GM18861 (cell line): ENCODE measurements around the gene ANTXR1.

Source experiments
- ATAC-seq: cut with Tn5 transposase; IDR thresholded peaks from one replicate; pipeline ENCODE4 v1.9.1; 2021; ENCODE audit not compliant: unreplicated experiment

Gene ANTXR1

DNA sequence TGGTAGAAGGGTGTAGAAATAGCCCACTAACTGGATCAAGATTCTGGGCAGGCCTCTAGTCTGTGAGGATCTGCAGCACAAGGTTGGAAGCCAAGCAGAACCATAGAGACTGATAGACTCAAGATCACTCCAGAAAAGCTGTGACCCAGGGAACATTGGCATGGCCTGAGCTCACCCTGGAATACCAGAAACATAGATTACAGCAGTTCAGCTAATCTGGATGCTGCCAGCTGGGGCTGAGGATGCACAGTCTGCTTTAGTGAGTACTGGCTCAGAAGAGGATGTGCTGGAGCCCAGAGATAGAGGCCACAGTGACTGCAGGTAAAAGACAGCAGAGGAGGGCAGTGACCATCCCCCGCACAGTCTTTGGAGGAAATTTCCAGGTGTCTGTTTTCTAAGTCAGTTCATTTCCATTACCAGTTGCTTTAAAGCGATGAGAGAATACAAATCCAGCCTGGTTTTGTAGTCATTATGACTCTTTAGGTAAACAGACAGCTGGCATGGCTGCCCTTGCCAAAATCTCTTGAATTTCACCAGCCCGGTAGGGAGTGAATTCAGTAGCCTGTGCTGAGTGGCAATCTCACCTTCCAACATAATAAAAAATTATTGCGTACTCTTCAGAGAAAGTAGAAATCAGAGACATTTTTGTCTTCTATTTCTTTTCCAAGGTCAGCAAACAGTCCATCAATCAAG, 119.2 kb downstream of the ANTXR1 start:
- ATAC-seq = no peak

DNA sequence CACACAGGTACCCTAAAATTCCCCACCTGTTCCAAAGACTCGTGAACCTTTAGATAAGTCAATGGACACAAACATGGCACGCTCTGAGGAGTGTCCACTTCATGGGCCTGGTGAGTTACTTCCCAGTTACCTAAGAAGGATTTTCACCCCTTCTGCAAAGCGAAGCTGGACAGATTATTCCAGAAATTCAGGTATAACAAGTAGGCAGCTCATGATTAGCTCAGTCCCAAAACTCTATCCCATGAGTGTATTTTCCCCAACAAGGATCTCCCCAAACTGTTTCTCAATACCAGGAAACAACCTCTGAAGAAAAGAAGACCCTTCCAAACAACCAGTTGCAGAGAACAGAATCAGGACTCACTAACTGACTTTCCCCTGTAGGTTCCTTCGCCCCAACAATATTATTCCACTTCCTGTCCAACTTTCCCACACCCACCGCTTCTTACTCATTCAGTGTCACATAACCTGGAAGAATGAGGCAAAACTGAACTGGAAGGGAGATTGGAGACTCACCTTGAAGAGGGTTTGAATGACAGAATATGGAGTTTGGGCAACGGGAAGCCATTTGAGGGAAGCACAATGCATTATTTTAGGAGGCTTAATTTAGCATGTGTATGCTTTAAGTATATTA, 120.1 kb downstream of the ANTXR1 start:
- ATAC-seq = no peak

GRCh38 chr2:69133898-69134297, 120.9 kb downstream of the ANTXR1 start:
- ATAC-seq = no peak

GRCh38 chr2:69134306-69134945, 121.4 kb downstream of the ANTXR1 start:
- no peak for ATAC-seq

GRCh38 chr2:69138247-69138772, 125.3 kb downstream of the ANTXR1 start:
- ATAC-seq = no peak

GRCh38 chr2:69138793-69139459, 125.9 kb downstream of the ANTXR1 start:
- ATAC-seq = no peak

DNA sequence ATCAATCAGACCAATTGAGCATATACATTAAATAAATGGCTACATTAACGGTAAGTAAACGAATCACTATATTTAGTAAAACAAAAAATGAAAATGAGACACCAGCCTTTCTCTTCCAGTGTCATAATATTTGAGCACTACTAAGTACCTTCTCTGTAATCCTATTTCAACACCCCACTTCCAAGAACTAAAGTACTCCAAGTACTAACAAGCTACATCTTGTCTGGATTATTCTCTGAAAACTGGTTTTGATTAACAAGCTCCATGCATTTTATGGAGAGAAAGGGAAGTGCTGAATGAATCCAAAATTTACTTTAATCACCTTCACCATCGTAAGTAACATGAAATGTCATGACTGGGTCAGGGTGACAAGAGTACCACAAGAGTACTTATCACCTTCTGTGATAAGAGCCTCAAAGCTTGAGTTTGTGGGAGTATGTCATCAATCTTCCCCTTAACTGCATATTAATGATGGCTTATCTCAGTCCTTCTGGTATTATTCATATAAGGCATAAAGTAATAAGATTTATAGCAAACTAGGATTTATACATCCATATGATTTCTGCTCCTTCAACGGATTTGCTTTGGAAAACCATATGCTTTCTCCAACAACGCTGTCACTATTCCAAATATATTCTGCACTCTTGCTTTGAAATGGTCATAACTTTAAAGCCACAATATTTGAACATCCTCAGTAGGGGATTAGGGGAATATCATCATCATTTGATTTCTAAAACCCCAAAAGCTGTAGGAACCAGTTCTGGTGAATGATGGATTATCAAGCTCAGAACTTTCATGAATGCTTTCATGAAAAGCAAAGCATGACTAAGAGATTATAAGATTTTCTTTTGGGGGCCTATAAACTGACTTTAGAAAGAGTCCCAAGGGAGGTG, 127.0 kb downstream of the ANTXR1 start:
- ATAC-seq = no peak

DNA sequence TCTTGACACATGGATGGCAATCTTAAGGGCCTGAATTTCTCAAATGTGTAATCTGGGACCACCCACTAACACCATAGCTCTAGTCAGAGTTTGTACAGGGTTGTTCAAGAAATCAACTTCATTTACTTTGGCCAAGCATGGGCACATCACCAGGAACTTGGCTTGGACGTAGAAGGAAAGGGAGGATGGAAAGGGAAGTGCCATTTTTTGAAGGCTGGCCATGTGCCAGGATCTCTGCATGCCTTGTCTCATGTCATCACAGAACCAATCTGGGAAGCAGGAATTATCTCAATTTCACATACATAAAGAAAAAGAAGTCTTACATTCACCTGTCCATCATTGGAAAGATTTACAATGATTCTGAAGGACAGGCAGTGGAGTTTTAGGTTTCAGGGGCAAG, 128.1 kb downstream of the ANTXR1 start:
- ATAC-seq = no peak

GRCh38 chr2:69143748-69144360, 130.9 kb downstream of the ANTXR1 start:
- ATAC-seq = no peak

DNA sequence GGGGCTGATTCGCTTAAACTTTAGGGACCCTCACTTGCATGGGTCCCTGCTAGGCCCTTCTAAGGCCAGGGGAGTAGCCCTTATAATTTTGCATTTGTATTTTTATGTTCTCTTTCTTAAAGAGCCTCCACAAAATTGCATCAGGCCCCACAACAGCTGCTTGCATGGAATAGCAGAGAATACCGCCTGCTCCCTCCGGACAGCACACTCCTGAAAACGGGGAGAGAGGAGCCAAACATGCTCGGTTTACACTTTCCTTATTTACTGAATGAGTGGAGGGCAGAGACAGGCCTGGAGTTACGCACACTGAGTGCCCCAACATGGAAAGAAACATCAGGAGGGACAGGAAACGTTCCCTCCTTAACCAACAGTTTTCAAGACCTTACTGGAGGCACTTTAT, 132.2 kb downstream of the ANTXR1 start:
- ATAC-seq = no peak

DNA sequence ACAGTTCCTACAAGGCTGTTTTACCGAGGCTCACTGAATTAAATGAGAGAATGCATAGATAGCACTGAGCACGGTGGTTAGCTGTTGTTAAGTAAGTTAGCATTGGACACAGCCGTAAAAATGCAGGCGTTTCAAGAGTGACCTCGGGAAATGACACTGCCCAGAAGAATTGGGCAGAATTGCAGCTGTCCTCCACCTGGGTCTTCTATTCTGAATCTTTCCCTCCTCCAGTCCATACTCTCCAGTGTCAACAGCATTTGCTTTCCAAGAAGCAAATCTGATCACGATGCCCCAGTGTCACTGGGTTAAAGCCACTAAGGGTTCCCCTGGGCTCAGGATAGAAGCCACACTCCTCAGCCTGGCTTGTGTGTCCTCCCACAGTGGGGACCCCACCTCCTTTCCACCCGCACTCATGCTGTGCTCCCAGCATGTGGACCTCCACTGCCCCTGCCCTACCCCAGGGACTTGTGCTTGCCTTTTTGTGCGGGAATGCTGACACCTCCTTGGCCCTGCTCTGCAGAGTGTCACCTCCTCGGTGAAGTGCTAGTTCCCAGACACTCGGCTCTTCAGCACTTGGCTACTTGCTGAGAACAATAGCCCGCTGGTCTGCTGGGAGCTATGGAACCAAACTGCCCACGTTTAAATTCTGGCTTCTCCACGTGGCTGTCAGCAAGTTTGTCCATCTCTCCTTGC, 135.0 kb downstream of the ANTXR1 start:
- no peak for ATAC-seq

- ATAC-seq = no peak
Measured at GRCh38 chr2:69149631-69150215, 136.7 kb downstream of the ANTXR1 start.

DNA sequence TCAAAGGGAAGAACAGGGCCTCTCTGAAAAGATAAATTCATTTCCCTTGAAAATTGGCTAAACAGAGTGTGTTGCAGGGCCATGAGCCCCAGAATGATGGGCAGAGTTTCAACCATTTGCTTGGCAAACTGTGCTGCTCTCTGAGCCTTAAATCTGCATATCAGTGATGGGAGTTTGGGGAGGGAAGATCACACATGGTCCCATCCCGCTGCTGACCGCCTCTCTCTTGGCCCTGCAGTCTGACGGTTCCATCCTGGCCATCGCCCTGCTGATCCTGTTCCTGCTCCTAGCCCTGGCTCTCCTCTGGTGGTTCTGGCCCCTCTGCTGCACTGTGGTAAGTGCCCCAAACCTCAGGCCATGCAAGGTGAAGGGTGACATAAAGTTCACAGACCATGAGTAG, 139.0 kb downstream of the ANTXR1 start:
- ATAC-seq = no peak

DNA sequence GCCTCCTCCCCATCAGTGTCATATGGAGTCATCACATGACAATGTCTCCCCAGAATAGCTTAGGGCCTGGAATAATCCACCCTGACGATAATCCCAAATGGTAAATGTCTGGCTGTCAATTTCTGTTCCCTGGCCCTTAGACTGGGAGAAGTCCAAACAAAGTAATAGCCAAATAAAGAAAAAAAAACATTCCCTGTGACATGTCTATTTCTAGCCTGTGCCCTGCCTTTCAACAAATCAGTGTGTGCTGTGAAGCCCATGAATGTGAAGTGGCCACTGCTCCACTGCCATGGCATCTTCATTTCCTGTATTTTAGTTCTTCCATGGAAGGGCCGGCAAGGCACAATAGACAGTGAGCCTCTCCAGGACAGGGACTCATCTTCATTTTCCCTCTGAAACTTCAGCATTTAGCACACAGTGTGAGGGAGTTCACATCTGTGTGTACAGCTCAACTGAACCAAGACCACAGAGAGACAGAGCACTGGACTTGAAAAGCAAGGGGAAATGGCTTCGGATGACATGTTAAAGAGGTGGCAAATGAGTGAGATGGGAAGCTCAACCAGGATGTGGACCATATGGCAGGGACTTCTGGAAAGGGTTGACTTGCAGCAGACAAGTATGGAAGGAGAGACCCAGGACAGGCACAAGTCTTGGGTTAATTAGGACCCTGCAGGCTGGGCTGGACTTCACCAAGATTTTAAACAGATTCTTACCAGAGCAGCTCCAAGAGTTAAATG, 140.0 kb downstream of the ANTXR1 start:
- ATAC-seq = no peak

- ATAC-seq = no peak
Measured at GRCh38 chr2:69154106-69154505, 141.1 kb downstream of the ANTXR1 start.

- ATAC-seq = no peak
Measured at GRCh38 chr2:69156624-69157023, 143.6 kb downstream of the ANTXR1 start.

- ATAC-seq = no peak
Measured at GRCh38 chr2:69157441-69157840, 144.5 kb downstream of the ANTXR1 start.

GRCh38 chr2:69159986-69160385, 147.0 kb downstream of the ANTXR1 start:
- ATAC-seq = no peak

DNA sequence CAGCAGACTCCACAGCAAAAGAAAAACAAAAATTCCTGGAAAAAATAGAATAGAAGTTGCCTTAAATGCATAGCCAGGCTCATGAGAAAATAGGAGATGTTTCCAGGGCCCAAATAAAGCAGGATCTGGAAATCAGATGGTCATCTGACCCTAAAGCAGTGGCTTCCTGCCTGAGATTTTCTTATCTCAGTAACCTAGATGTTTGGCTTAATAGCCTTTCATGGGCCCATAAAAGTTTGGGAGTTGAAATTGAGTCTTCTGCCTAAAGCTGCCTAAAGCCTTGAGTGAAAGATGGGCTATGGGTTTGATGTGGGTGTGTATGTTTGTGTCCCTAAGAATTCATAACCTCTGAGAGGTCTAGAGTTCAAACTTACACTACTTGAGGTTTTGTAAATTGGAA, 149.1 kb downstream of the ANTXR1 start:
- ATAC-seq = no peak
